Activated naive CD8-positive, alpha-beta T cell treated with anti-CD3 and anti-CD28 coated beads for 36 hours (primary cell): ENCODE measurements around the gene LEMD3. TPM values are rescaled to one million over a fixed set of nuclear protein-coding genes. Genes with fewer than 3 reads are reported as not detected.
"Not testable (repeated sequence)": the region's sequence is repeated elsewhere in the genome, so short reads cannot be mapped to it uniquely, and the experiment has no call there.

Experiments
- DNase-seq: peaks from one replicate; pipeline ENCODE4 v3.0.0; 2021
- H3K27ac Mint-ChIP-seq: one replicate; pipeline ENCODE4 v1.8.0; 2022; ENCODE audit warnings: mild to moderate bottlenecking, moderate library complexity, mixed read lengths
- H3K27me3 Mint-ChIP-seq: one replicate; pipeline ENCODE4 v1.8.0; 2022; ENCODE audit warnings: mild to moderate bottlenecking, mixed read lengths
- H3K36me3 Mint-ChIP-seq: one replicate; pipeline ENCODE4 v1.8.0; 2021; ENCODE audit warnings: mild to moderate bottlenecking, mixed read lengths
- H3K4me1 Mint-ChIP-seq: one replicate; pipeline ENCODE4 v1.8.0; 2021; ENCODE audit warnings: mixed read lengths
- H3K4me3 Mint-ChIP-seq: one replicate; pipeline ENCODE4 v1.8.0; 2022; ENCODE audit warnings: mild to moderate bottlenecking, moderate library complexity, mixed read lengths
- H3K9me3 Mint-ChIP-seq: one replicate; pipeline ENCODE4 v1.8.0; 2022; ENCODE audit warnings: mixed read lengths
- total RNA-seq, 2 experiments: library from RNA; stranded (reverse); gene quantifications; one replicate each; pipeline ENCODE4 v1.2.3, GENCODE V29; 2021

The LEMD3 gene
- total RNA-seq, 2 experiments from 2014 or later: 21.2 to 21.3 TPM

- no peak for DNase-seq
- Mint-ChIP-seq H3K4me1 (peaks cover 4% of the 10 kb centered on the region), H3K9me3 (no peaks in the 10 kb centered on the region), H3K36me3 (no peaks in the 10 kb centered on the region), H3K4me3 (no peak overlapping the region), H3K27ac (no peak overlapping the region), H3K27me3 (peaks cover 71% of the 10 kb centered on the region)
Measured at GRCh38 chr12:65276916-65277530, 107.6 kb downstream of the LEMD3 start.

DNA sequence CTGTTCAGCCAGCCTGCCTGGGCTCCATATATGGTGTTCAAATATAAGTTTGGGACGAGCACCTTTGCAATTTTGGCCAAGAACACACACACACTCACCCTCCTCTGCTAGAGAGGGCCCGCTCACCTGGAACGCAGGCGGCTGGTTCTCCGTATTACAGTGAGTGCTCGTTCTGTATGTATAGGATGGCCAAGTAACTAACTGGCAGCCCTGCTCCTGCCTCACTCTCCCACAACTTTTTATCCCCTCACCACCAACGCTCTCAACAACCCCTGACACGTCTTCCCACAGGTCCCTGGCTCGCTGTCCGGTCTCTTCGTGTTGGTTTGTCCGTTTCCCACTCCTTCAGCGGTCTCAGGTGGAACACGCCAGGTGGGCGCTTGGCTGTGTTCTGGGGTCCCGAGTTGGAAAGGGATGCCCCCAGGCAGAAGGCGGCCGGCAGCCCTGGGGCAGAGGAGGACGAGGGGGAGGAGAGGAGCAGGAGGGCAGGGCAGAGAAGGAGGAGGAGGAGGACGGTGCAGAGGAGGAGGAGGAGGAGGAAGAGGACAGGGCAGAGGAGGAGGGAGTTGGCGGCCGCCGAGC, 108.7 kb downstream of the LEMD3 start:
- Mint-ChIP-seq H3K4me3 (peak overlapping the region; percentile 29), H3K9me3 (no peaks in the 10 kb centered on the region), H3K36me3 (no peaks in the 10 kb centered on the region), H3K4me1 (peaks cover 4% of the 10 kb centered on the region), H3K27me3 (peaks cover 79% of the 10 kb centered on the region), H3K27ac (no peak overlapping the region)
- no peak for DNase-seq

GRCh38 chr12:65278576-65279368, 109.4 kb downstream of the LEMD3 start, which contains the start of gene MSRB3:
Gene MSRB3 (plus strand): TSS chr12:65278683. CDS start chr12:65308580, 29,897 bp downstream.
- Mint-ChIP-seq H3K9me3 (no peaks in the 10 kb centered on the region), H3K4me3 (peak within 1 kb of the TSS; percentile 62), H3K4me1 (peaks cover 4% of the 10 kb centered on the region), H3K27me3 (peaks cover 75% of the 10 kb centered on the region), H3K36me3 (no peaks in the 10 kb centered on the region), H3K27ac (no peak within 1 kb of the TSS)
- DNase-seq: peak; percentile 22

DNA sequence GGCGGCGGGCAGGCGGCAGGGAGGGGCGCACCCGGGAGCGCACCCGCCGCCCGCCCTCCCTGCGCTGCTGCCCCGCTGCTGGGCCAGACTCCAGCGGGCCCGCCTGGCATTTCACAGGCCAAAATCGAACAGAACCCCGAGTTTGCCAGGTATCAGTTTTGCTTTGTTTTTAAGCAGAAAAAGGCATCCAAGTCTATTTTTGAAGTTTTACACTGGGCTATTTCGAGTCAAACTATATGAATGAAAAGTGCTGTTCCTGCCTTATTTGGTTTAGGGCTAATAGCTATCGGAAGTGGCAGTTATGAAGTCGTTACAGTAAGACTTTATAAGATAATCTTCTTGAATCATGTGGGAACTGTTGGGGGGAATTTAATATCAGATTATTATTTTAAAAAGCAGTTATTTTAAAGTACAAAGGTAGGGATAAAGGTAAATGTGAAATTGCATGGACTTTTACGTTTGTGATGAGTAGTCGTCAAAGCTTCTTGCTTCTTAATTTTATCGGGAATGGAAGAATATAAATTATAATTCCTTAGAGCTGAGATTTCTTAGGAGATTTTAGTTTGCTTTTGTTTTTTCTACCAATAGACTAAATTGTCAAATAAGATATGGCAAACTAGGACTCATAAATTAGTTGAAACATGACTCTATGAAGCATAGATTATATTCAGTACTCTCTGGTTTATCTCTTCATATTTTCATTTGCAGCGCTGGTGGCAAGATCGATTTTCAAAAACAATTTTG, 110.2 kb downstream of the LEMD3 start:
- Mint-ChIP-seq H3K27ac (no peak overlapping the region), H3K36me3 (no peaks in the 10 kb centered on the region), H3K27me3 (peaks cover 69% of the 10 kb centered on the region), H3K4me1 (peaks cover 4% of the 10 kb centered on the region), H3K9me3 (no peaks in the 10 kb centered on the region), H3K4me3 (peak overlapping the region; percentile 62)
- no peak for DNase-seq

GRCh38 chr12:65280306-65280705, 110.9 kb downstream of the LEMD3 start:
- no peak for DNase-seq
- no peak overlapping the region for H3K27ac Mint-ChIP-seq
- no peaks in the 10 kb centered on the region for H3K36me3 Mint-ChIP-seq
- H3K4me1 Mint-ChIP-seq: peaks cover 4% of the 10 kb centered on the region
- H3K4me3 Mint-ChIP-seq: no peak overlapping the region
- no peaks in the 10 kb centered on the region for H3K9me3 Mint-ChIP-seq
- peaks cover 66% of the 10 kb centered on the region for H3K27me3 Mint-ChIP-seq

DNA sequence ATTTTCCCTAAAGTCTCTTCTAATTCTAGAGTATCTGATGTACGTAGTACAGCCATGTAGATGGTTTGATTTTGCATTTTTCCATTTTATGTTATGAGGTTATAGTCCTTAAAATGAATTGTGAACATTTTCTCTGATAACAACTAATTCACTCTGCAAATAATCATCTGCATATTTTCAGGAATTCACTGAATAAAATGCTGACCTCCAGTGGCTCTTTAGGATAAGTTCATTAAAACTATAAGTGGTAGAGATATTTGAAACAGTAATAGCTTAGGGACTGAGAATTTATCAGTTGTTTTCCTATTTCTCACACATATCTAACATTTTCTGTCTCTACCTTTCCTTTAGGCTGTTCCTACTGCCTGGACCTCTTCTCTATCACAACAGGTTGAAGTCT, 113.5 kb downstream of the LEMD3 start:
- DNase-seq: no peak
- peaks cover 3% of the 10 kb centered on the region for H3K4me1 Mint-ChIP-seq
- H3K27me3 Mint-ChIP-seq: peaks cover 54% of the 10 kb centered on the region
- no peaks in the 10 kb centered on the region for H3K9me3 Mint-ChIP-seq
- H3K27ac Mint-ChIP-seq: no peak overlapping the region
- no peaks in the 10 kb centered on the region for H3K36me3 Mint-ChIP-seq
- no peak overlapping the region for H3K4me3 Mint-ChIP-seq

- H3K9me3 Mint-ChIP-seq, H3K36me3 Mint-ChIP-seq, H3K4me3 Mint-ChIP-seq, H3K4me1 Mint-ChIP-seq, DNase-seq, H3K27ac Mint-ChIP-seq: not testable (repeated sequence)
- H3K27me3 Mint-ChIP-seq: peaks cover 38% of the 10 kb centered on the region
Measured at GRCh38 chr12:65285532-65285931, 116.1 kb downstream of the LEMD3 start.

DNA sequence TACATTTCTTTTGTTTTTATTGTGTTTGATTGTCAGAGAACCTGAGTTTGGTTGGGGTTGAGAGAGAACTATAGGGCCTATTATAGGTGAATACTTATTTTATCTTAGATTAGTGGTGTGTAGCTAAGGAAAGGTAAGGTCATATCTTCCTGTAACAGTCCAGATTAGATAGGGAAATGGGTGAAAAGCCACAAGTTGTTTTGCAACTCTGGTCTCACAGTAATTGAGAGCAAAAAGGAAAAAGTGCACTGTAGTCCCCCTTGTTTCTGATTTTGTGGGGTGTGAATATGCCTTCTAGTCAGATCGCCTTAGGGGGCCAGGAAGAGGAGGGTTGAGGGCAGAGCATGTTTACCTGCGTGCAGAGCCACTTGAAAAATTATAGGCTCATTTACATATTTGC, 118.0 kb downstream of the LEMD3 start:
- H3K36me3 Mint-ChIP-seq: no peaks in the 10 kb centered on the region
- H3K9me3 Mint-ChIP-seq: no peaks in the 10 kb centered on the region
- peaks cover 20% of the 10 kb centered on the region for H3K27me3 Mint-ChIP-seq
- H3K27ac Mint-ChIP-seq: no peak overlapping the region
- H3K4me1 Mint-ChIP-seq: no peaks in the 10 kb centered on the region
- no peak for DNase-seq
- H3K4me3 Mint-ChIP-seq: no peak overlapping the region

DNA sequence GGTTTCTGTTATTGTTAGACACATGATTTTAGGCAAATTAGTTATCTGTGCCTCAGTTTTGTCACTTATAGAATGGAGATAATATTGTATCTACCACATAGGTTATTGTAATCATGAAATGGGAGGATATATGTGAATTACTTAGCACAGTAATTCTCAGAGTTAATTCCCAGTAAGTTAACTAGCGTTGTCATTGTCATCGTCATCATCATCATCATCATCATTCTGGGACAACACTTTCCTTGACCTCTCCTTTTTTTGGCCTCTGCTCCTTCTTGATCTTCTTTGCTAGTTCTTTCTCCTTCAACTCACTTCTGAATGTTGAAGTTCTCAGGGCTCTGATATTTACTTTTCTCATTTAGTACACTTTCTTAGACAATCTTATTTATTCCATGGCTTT, 122.9 kb downstream of the LEMD3 start:
- Mint-ChIP-seq H3K27ac (no peak overlapping the region), H3K4me3 (no peak overlapping the region), H3K27me3 (peaks cover 17% of the 10 kb centered on the region), H3K9me3 (no peaks in the 10 kb centered on the region), H3K4me1 (no peaks in the 10 kb centered on the region), H3K36me3 (no peaks in the 10 kb centered on the region)
- no peak for DNase-seq

DNA sequence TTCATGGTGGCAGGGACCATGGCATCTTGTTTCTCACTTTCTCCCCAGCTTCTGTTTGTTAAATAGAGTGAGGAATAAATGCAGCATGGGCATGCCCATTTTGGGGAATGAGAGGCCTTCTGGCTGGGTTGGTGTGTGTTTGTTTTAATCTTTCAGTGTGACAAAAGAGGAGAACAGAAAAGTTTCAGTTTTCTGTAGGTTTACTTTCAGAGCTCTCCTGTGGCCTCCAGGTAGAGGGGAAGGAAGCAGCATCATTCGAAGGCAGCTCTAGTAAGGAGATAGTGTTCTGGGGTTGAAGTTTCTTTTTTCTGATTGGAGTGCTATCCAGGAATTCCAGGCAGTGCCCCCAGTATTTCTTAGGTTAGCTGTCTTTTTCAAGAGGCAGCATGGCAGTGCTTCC, 124.4 kb downstream of the LEMD3 start:
- Mint-ChIP-seq H3K27ac (no peak overlapping the region), H3K4me1 (no peaks in the 10 kb centered on the region), H3K36me3 (no peaks in the 10 kb centered on the region)

GRCh38 chr12:65294641-65295262, 125.4 kb downstream of the LEMD3 start:
- Mint-ChIP-seq H3K4me3 (no peak overlapping the region), H3K4me1 (no peaks in the 10 kb centered on the region), H3K27me3 (peaks cover 16% of the 10 kb centered on the region), H3K27ac (no peak overlapping the region), H3K36me3 (no peaks in the 10 kb centered on the region), H3K9me3 (no peaks in the 10 kb centered on the region)
- DNase-seq: no peak

More for the DNA sequence above, 124.4 kb downstream of the LEMD3 start:
- DNase-seq: no peak
- Mint-ChIP-seq H3K4me3 (no peak overlapping the region), H3K27me3 (peaks cover 16% of the 10 kb centered on the region), H3K9me3 (no peaks in the 10 kb centered on the region)

- Mint-ChIP-seq H3K4me3 (no peak overlapping the region), H3K4me1 (no peaks in the 10 kb centered on the region), H3K27me3 (peaks cover 26% of the 10 kb centered on the region), H3K9me3 (no peaks in the 10 kb centered on the region), H3K36me3 (no peaks in the 10 kb centered on the region), H3K27ac (no peak overlapping the region)
- no peak for DNase-seq
Measured at GRCh38 chr12:65296508-65297265, 127.3 kb downstream of the LEMD3 start.
